NCI-H226 (cell line): ENCODE measurements around the gene UNC5C.

Experiments used
- DNase-seq: peaks from one replicate; pipeline ENCODE4 v3.0.0-alpha.2; 2015

UNC5C gene

GRCh38 chr4:95255396-95256107, 293.2 kb downstream of the UNC5C start:
- peak; percentile 26 for DNase-seq

DNA sequence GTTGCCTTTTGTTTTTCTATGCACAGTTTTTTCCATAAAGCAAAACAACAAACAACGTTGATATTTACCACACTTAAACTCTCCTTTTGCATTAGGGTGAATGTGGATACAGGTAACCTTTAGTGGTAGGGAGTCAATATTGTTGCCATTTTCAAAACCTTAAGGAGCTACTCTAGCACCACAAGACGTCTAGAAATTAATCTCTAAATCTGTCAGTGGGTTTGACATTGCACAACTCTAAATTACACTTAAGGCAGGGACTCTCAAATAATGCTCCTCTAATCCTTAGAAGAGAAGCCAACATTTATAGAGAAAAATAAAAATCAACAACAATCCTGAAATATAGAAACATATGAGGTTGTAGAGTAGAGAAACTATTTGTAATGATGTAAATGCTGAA, 297.2 kb downstream of the UNC5C start:
- DNase-seq, result no peak

- no peak for DNase-seq
Measured at GRCh38 chr4:95250544-95251137, 298.1 kb downstream of the UNC5C start.

GRCh38 chr4:95249426-95250021, 299.2 kb downstream of the UNC5C start:
- no peak for DNase-seq

- DNase-seq, result no peak
Measured at GRCh38 chr4:95248720-95249425, 299.9 kb downstream of the UNC5C start.

DNA sequence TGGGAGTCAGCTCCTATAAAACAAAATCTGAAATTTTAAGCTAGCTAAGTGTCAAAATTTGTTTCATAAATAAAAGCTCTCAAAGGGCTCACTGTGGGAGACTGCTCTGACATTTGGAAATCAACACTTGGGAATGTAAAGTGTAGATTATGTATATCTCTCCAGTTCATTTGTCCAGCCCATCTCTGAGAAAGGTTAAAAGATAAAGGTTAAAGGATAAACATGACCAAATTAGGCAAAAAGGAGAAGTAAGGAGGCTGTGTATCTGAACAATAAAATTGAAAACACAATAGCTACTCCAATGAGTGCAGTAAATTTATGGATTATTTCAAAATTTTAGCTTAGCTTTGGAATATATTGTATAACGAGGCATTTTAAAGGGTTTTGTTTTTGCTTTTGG, 304.9 kb downstream of the UNC5C start:
- no peak for DNase-seq

DNA sequence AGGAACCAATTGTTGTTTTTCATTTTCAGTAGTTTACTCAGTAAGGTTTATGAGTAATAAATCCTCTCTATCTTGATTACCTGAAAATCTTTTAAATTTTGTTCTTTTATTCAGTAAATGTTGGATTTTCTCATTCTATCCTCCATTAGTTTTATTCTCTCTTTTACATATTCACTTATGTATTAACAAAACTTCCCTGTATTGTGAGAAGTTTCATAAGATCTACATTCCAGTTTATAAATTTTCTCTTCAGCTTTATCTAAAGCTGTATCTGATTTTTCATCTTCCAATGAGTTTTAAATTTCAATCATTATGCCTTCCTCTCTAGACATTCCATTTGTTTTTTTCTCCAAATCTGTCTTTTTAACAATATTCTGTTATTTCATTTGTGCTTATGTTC, 310.2 kb downstream of the UNC5C start:
- DNase-seq, result no peak

GRCh38 chr4:95232358-95233156, 316.2 kb downstream of the UNC5C start:
- no peak for DNase-seq

DNA sequence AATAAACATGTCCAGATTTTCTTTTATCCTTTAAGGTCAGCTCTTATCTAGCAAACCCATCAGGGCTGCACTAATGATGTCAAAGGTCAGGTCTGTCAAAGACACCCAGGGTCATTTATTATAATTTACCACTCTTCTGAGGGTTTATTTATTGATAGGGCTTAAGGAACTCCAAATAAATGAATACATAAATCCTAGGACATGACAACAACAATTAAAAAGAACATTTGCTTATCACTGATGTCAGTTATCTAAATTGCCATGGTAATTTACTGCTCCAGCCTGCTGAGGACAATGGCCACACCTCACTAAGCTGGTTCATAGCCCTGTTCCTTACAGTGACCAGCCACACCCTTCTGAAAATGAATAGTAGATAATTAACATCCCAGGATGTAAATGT, 317.1 kb downstream of the UNC5C start:
- DNase-seq, result no peak

- no peak for DNase-seq
Measured at GRCh38 chr4:95225849-95226248, 322.9 kb downstream of the UNC5C start.

- DNase-seq, result no peak
Measured at GRCh38 chr4:95224402-95224801, 324.4 kb downstream of the UNC5C start.

DNA sequence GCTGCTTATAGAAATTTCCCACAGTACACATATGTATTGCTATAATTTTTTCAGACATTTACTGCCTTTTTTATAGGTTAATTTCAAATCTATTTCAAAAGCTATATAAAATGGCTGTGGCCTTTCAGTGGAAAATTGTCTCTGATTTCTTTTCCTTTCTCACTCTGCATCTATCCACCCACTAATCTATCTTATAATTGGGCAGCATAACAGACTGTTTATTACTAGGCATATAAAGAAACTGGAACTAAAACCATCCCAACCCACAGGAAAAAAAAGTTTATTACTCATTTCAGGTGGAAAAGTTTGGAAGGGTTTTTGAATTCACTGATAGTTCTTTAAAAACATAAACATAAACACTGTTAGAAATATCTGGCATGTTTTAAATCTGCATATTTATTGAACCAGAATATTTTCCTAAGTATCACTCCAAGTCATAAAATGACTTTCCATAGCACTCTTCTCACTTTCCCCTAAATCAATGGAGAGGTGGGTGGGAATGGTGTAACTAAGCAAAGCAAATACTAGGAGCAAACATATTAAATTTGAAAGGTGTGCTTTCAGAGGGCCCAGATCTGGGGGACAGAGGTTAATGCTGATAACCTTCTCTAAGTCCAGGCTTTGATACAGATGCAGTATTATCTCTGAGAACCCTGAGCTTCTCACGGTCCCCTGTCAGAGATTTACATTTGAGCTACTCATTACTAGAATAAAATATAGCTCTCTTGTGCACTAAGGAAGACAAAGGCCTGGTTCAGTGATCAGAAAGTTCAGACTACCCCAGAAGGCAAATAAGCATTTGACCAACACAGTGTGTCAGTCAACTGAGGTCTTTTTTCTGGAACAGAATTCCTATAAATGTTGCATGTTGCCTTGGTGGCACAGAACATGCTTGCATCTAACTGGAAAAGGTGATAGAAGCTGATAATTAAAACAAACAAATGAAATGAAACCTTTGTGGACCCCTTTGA, 328.3 kb downstream of the UNC5C start:
- no peak for DNase-seq

GRCh38 chr4:95219109-95219508, 329.7 kb downstream of the UNC5C start:
- no peak for DNase-seq

GRCh38 chr4:95217197-95217596, 331.6 kb downstream of the UNC5C start:
- no peak for DNase-seq

DNA sequence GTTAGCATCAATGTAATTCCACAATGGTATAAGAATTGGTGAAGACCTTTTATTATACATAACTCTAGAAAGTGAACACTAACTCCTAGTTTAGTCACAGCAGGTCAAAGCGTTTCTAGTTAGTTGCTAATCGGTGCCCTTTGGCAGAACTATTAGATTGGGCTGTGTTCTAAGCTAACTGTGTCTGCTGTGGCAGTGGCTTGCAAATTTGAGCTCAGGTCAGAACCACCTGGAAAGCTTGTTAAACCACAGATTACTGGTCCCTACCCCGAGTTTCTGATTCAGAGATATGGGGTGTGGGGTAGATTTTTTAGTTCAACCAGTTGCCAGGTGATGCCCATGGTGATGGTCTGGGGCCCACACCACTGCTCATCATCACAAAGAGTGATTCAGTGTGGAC, 332.1 kb downstream of the UNC5C start:
- DNase-seq, result no peak

- DNase-seq, result no peak
Measured at GRCh38 chr4:95215991-95216605, 332.7 kb downstream of the UNC5C start.

- DNase-seq, result no peak
Measured at GRCh38 chr4:95215043-95215442, 333.7 kb downstream of the UNC5C start.

- DNase-seq, result no peak
Measured at GRCh38 chr4:95214408-95214807, 334.4 kb downstream of the UNC5C start.

GRCh38 chr4:95213366-95213765, 335.4 kb downstream of the UNC5C start:
- DNase-seq, result no peak

GRCh38 chr4:95212692-95213091, 336.1 kb downstream of the UNC5C start:
- DNase-seq, result no peak

DNA sequence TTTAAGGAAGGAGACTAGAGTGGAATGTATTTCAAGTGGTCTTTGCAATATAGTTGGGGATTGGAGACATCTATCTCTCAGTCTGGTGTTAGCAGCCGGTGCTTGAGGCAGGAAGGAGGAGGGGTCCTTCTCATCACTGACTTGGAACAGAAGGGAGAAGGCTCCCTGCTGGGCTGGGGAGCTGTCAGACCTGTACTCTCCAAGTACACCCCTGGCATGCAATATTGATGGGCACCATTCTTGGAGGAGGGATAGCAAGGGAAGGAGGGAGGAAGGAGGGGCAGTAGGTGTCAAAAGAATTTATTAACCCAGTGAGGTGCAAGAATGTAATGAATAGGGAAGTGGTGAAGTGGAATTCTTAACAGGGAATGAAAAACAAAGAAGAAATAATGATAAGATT, 338.8 kb downstream of the UNC5C start:
- DNase-seq, result no peak
